ENCODE data around the gene COL11A2. TPM values are rescaled to one million over a fixed set of nuclear protein-coding genes. Genes with fewer than 3 reads are reported as not detected.
A peak's percentile ranks its signal among the peaks of the same experiment; 100 is the strongest.

The COL11A2 gene
- total RNA-seq, 1 experiment from 2014 or later, result 2.3 TPM

DNA sequence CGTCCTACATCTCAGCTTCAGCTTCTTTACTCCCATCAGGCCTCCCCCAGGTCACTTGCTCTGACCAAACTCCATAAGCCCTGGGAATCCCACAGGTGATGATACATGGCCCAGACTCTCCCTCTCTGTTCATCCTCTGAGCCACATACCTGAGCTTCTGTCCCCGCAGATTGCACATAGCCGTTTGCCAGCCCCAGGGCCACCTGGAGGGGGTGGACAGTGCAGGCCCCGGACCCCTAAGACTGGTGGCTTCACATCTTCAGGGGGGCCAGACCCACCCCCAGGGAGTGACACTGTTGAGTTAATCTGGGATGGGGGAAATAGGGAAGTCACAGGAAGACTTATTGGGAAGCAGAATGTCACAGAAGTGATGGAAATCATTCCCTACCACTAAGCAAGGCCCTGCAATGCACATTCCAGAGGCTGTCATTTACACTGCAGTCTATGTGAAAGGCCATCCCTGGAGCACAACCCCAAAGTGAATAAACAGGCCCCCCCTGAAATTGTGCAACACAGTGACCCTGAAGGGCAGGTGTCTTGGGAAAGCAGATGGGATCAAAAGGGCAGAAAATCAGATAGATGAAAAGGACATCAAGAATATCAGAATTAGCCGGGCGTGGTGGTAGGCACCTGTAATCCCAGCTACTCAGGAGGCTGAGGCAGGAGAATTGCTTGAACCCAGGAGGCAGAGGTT lies 6.0 kb upstream of the COL11A2 start:
- no CpG with 5 or more reads among the region's 6 CpGs for WGBS (ENCODE audit: extremely low coverage, insufficient read length, low lambda C conversion rate)
- TF ChIP-seq, protein P1, sequence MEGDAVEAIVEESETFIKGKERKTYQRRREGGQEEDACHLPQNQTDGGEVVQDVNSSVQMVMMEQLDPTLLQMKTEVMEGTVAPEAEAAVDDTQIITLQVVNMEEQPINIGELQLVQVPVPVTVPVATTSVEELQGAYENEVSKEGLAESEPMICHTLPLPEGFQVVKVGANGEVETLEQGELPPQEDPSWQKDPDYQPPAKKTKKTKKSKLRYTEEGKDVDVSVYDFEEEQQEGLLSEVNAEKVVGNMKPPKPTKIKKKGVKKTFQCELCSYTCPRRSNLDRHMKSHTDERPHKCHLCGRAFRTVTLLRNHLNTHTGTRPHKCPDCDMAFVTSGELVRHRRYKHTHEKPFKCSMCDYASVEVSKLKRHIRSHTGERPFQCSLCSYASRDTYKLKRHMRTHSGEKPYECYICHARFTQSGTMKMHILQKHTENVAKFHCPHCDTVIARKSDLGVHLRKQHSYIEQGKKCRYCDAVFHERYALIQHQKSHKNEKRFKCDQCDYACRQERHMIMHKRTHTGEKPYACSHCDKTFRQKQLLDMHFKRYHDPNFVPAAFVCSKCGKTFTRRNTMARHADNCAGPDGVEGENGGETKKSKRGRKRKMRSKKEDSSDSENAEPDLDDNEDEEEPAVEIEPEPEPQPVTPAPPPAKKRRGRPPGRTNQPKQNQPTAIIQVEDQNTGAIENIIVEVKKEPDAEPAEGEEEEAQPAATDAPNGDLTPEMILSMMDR (conservative IDR thresholded peaks at IDR 0.05), result no peak
- peaks cover 4% of the 10 kb centered on the region; the same call in 1 of the 2 replicates for H3K79me2 ChIP-seq (ENCODE audit: insufficient read depth, low read length)
- no peaks in the 10 kb centered on the region for H3K9me3 ChIP-seq (ENCODE audit: control insufficient read depth, low read depth, low read length)
- H3K4me1 Mint-ChIP-seq, result peaks cover 30 to 37% of the 10 kb centered on the region in 2 experiments
- H2BK5ac ChIP-seq (ENCODE audit: insufficient read length, low read length), result no peak overlapping the region
- H3K56ac ChIP-seq (ENCODE audit: insufficient read length, low read depth, low read length), result no peak overlapping the region
- H2AFZ ChIP-seq (ENCODE audit: low read length), result no peak overlapping the region
- no peak overlapping the region for H3K27ac ChIP-seq (ENCODE audit: insufficient read length, low read depth, low read length)
- peak overlapping the region in 2 of 3 experiments; percentile 17 to 48; a peak in 2 of 7 replicates for H3K27ac Mint-ChIP-seq
- no peak for DNase-seq
- no peak overlapping the region for H2BK120ac ChIP-seq (ENCODE audit: low read depth, low read length, poor library complexity, severe bottlenecking)
- no peak overlapping the region for H2BK12ac ChIP-seq (ENCODE audit: insufficient read length, low read depth, low read length)
- peaks cover 9% of the 10 kb centered on the region; the same call in 1 of the 2 replicates for H3K4me1 ChIP-seq (ENCODE audit: insufficient read depth, low read length)
- no peaks in the 10 kb centered on the region; a peak in 1 of 5 replicates for H3K9me3 Mint-ChIP-seq
- no peaks in the 10 kb centered on the region for H4K20me1 ChIP-seq (ENCODE audit: control insufficient read depth, insufficient read depth, insufficient read length)
- H3K27me3 ChIP-seq (ENCODE audit: insufficient read depth, low read length), result no peaks in the 10 kb centered on the region
- no peak overlapping the region for H3K9ac ChIP-seq (ENCODE audit: extremely low read depth, insufficient read length, low read length)
- no peak overlapping the region for H3K4me2 ChIP-seq (ENCODE audit: insufficient read depth, insufficient read length, low read length)
- H4K91ac ChIP-seq (ENCODE audit: insufficient read length, low read depth, low read length), result no peak overlapping the region
- peaks cover 34 to 56% (median 44%) of the 10 kb centered on the region in 3 experiments for H3K36me3 Mint-ChIP-seq (ENCODE audit: insufficient read depth in 1 of 3, low read depth in 3 of 3)
- H3K4ac ChIP-seq (ENCODE audit: low read depth, low read length), result no peak overlapping the region
- no peak overlapping the region for H3K14ac ChIP-seq (ENCODE audit: insufficient read depth, low read length)
- no peak overlapping the region for H3K23ac ChIP-seq (ENCODE audit: insufficient read length, low read depth, low read length)
- H2BK20ac ChIP-seq (ENCODE audit: low read depth, low read length, poor library complexity, severe bottlenecking), result no peak overlapping the region
- no peak overlapping the region for H2BK15ac ChIP-seq (ENCODE audit: low read depth, low read length)
- H4K8ac ChIP-seq (replicated peaks; ENCODE audit: insufficient read length, low read depth, low read length), result no peak overlapping the region
- no peak overlapping the region for H3T11ph ChIP-seq (ENCODE audit: low read length)
- no peaks in the 10 kb centered on the region for H3K79me1 ChIP-seq (ENCODE audit: insufficient read depth, low read depth, low read length, poor library complexity, severe bottlenecking)
- peaks cover 8% of the 10 kb centered on the region for H3K23me2 ChIP-seq (ENCODE audit: insufficient read length, low read depth, low read length, poor library complexity, severe bottlenecking)
- H3K4me3 Mint-ChIP-seq, result peak overlapping the region; percentile 96 to 99; a peak in 4 of 5 replicates
- H3K27me3 Mint-ChIP-seq (ENCODE audit: low read depth), result peaks cover 2% of the 10 kb centered on the region; the same call in 1 of the 2 replicates
- no peak overlapping the region for H4K5ac ChIP-seq (ENCODE audit: insufficient read length, low read depth, low read length)
- no peak overlapping the region for H2AK5ac ChIP-seq (ENCODE audit: insufficient read length, low read length)
- no peak overlapping the region for H3K18ac ChIP-seq (ENCODE audit: insufficient read length, low read depth, low read length)
